SU-DHL-6 (cell line): ENCODE results near the gene ZMYM2.

Experiments
- H2AFZ ChIP-seq: fragments of 200-600 bp; sonication (generic); 2 replicates; pipeline ENCODE4 v1.6.1; 2014; ENCODE audit warnings: low read depth, mild to moderate bottlenecking, moderate library complexity, mixed read lengths, antibody characterized with exemption, low read length; ENCODE audit not compliant: severe bottlenecking
- H3F3A ChIP-seq: fragments of 200-600 bp; shearing (Covaris generic); 2 replicates; pipeline ENCODE4 v1.6.0; 2016; ENCODE audit warnings: antibody characterized with exemption, mild to moderate bottlenecking; ENCODE audit not compliant: insufficient read depth
- H3K27ac ChIP-seq: fragments of 200-600 bp; sonication (generic); 2 replicates; pipeline ENCODE4 v1.5.1; 2016; ENCODE audit warnings: low read depth, mild to moderate bottlenecking, low read length, moderate library complexity, mixed read lengths
- H3K27me3 ChIP-seq: fragments of 200-600 bp; sonication (generic), shearing (Covaris generic); 2 replicates; pipeline ENCODE4 v1.6.0; 2014; ENCODE audit warnings: mild to moderate bottlenecking, low read length
- H3K36me3 ChIP-seq: fragments of 200-600 bp; sonication (generic); 2 replicates; pipeline ENCODE4 v1.6.1; 2014; ENCODE audit warnings: mild to moderate bottlenecking, low read length, mixed read lengths
- H3K4me2 ChIP-seq: fragments of 300-600, 200-600 bp; shearing (Covaris generic), sonication (generic); 2 replicates; pipeline ENCODE4 v1.6.0; 2014; ENCODE audit warnings: low read length, low read depth, mild to moderate bottlenecking; ENCODE audit not compliant: poor library complexity, severe bottlenecking
- H3K4me3 ChIP-seq: fragments of 200-600 bp; sonication (generic); 2 replicates; pipeline ENCODE4 v1.5.1; 2014; ENCODE audit warnings: antibody characterized with exemption, low read length, mild to moderate bottlenecking, mixed read lengths; ENCODE audit not compliant: insufficient read depth, poor library complexity, severe bottlenecking
- H3K79me2 ChIP-seq: fragments of 200-600 bp; sonication (generic); 2 replicates; pipeline ENCODE4 v1.6.1; 2014; ENCODE audit warnings: mild to moderate bottlenecking, low read length, moderate library complexity; ENCODE audit not compliant: insufficient read depth
- H3K9ac ChIP-seq: fragments of 200-600 bp; sonication (generic); 2 replicates; pipeline ENCODE4 v1.7.0; 2014; ENCODE audit warnings: mild to moderate bottlenecking, low read length
- H3K9me2 ChIP-seq: fragments of 200-600 bp; sonication (generic); replicated peaks from 2 replicates; pipeline ENCODE4 v1.6.1; 2014; ENCODE audit warnings: low read length; ENCODE audit not compliant: insufficient read depth
- H3K9me3 ChIP-seq: fragments of 200-600 bp; sonication (generic); 2 replicates; pipeline ENCODE4 v1.6.1; 2014; ENCODE audit warnings: low read length, mixed read lengths; ENCODE audit not compliant: insufficient read depth
- H4K20me1 ChIP-seq: fragments of 200-600 bp; sonication (generic); 2 replicates; pipeline ENCODE4 v1.6.1; 2014; ENCODE audit warnings: low read depth, mild to moderate bottlenecking, antibody characterized with exemption, low read length, moderate library complexity, mixed read lengths
- CTCF ChIP-seq: fragments of 200-600 bp; sonication (generic); IDR thresholded peaks from one replicate; pipeline ENCODE4 v1.5.1; 2017; ENCODE audit warnings: antibody characterized with exemption, mild to moderate bottlenecking, low read length, moderate library complexity; ENCODE audit not compliant: insufficient read depth, poor library complexity, severe bottlenecking
- EZH2phosphoT487 ChIP-seq: fragments of 200-600 bp; sonication (generic), shearing (Covaris generic); conservative IDR thresholded peaks from 2 replicates; pipeline ENCODE4 v1.6.1; 2018; ENCODE audit warnings: mild to moderate bottlenecking, antibody characterized with exemption, low read length, moderate library complexity, mixed read lengths

ZMYM2 gene

GRCh38 chr13:20001366-20002190 lies 43.1 kb downstream of the ZMYM2 start:
- no peak overlapping the region for H3K4me2 ChIP-seq
- peaks cover 10% of the 10 kb centered on the region for H4K20me1 ChIP-seq
- H3K27me3 ChIP-seq: no peaks in the 10 kb centered on the region
- peaks cover 33% of the 10 kb centered on the region for H3K79me2 ChIP-seq
- H3K9ac ChIP-seq: no peak overlapping the region
- no peak overlapping the region for H3K4me3 ChIP-seq
- TF ChIP-seq CTCF (no peak), EZH2phosphoT487 (no peak)
- H3K36me3 ChIP-seq: peaks cover 38% of the 10 kb centered on the region
- H3K27ac ChIP-seq: no peak overlapping the region
- no peak overlapping the region for H2AFZ ChIP-seq
- peaks cover 9% of the 10 kb centered on the region; the same call in 1 of the 2 replicates for H3F3A ChIP-seq
- H3K9me3 ChIP-seq: no peaks in the 10 kb centered on the region
- no peaks in the 10 kb centered on the region for H3K9me2 ChIP-seq

GRCh38 chr13:20002787-20003186 lies 44.3 kb downstream of the ZMYM2 start:
- Histone ChIP-seq H3K9me2 (no peaks in the 10 kb centered on the region), H3K27me3 (no peaks in the 10 kb centered on the region), H3F3A (peaks cover 5% of the 10 kb centered on the region; the same call in 1 of the 2 replicates), H3K9ac (no peak overlapping the region), H3K4me2 (no peak overlapping the region), H3K4me3 (no peak overlapping the region), H3K27ac (no peak overlapping the region), H2AFZ (no peak overlapping the region), H3K9me3 (no peaks in the 10 kb centered on the region), H4K20me1 (peaks cover 4% of the 10 kb centered on the region), H3K79me2 (peaks cover 22% of the 10 kb centered on the region), H3K36me3 (peaks cover 45% of the 10 kb centered on the region)
- no peak for TF ChIP-seq EZH2phosphoT487
- no peak for TF ChIP-seq CTCF

GRCh38 chr13:20006206-20006605 lies 47.7 kb downstream of the ZMYM2 start:
- Histone ChIP-seq H3K4me3 (no peak overlapping the region), H3K36me3 (peaks cover 56% of the 10 kb centered on the region), H4K20me1 (no peaks in the 10 kb centered on the region), H3K4me2 (no peak overlapping the region), H3F3A (peaks cover 5% of the 10 kb centered on the region; the same call in 1 of the 2 replicates), H3K9me2 (no peaks in the 10 kb centered on the region), H3K27ac (no peak overlapping the region), H3K27me3 (no peaks in the 10 kb centered on the region), H3K9me3 (no peaks in the 10 kb centered on the region), H3K79me2 (no peaks in the 10 kb centered on the region), H3K9ac (no peak overlapping the region), H2AFZ (no peak overlapping the region)
- TF ChIP-seq EZH2phosphoT487 (no peak), CTCF (no peak)
